Skeletal muscle tissue (tissue), 4 donors: ENCODE results near the gene IL15RA. TPM values are rescaled to one million over a fixed set of nuclear protein-coding genes. Genes with fewer than 3 reads are reported as not detected.
A peak's percentile ranks its signal among the peaks of the same experiment; 100 is the strongest.

Experiments
- H3K27ac ChIP-seq: one replicate; pipeline ENCODE4 v1.7.0; 2013; ENCODE audit warnings: mild to moderate bottlenecking, low read depth, low read length, inconsistent platforms
- H3K27me3 ChIP-seq, 3 donors: one replicate each; pipeline ENCODE4 v1.7.0; 2013; ENCODE audit warnings: low read length in 3 of 3; ENCODE audit not compliant: control insufficient read depth in 3 of 3, insufficient read depth in 3 of 3
- H3K36me3 ChIP-seq, 3 donors: one replicate each; pipeline ENCODE4 v1.7.0; 2013; ENCODE audit warnings: low read length in 3 of 3; ENCODE audit not compliant: control insufficient read depth in 3 of 3, insufficient read depth in 3 of 3
- H3K4me1 ChIP-seq, 3 donors: one replicate each; pipeline ENCODE4 v1.7.0; 2013; ENCODE audit warnings: low read length in 3 of 3, mild to moderate bottlenecking in 3 of 3; ENCODE audit not compliant: control insufficient read depth in 3 of 3, insufficient read depth in 3 of 3
- H3K4me3 ChIP-seq, 3 donors: one replicate each; pipeline ENCODE4 v1.7.0; 2013; ENCODE audit warnings: low read length in 3 of 3
- H3K9ac ChIP-seq, 3 donors: one replicate each; pipeline ENCODE4 v1.7.0; 2013; ENCODE audit warnings: low read length in 3 of 3, mild to moderate bottlenecking in 3 of 3, moderate library complexity in 2 of 3, low read depth in 1 of 3
- H3K9me3 ChIP-seq, 3 donors: one replicate each; pipeline ENCODE4 v1.7.0; 2013; ENCODE audit warnings: low read length in 3 of 3; ENCODE audit not compliant: control insufficient read depth in 3 of 3
- total RNA-seq: library from RNA; depleted of rRNA; stranded (reverse); fragments of >200 nt; gene quantifications from one replicate; pipeline ENCODE4 v1.2.3, GENCODE V29; 2014
- donor health status: Osteomylitis.

Gene IL15RA
- total RNA-seq, 1 donor from 2014 or later = 1.6 TPM

GRCh38 chr10:6017781-6018354 lies 40.5 kb upstream of the IL15RA start:
- H3K36me3 ChIP-seq = no peaks in the 10 kb centered on the region
- no peak overlapping the region for H3K4me3 ChIP-seq
- no peaks in the 10 kb centered on the region for H3K9me3 ChIP-seq
- H3K4me1 ChIP-seq = peaks cover 0 to 3% (median 0%) of the 10 kb centered on the region in 3 donors
- no peaks in the 10 kb centered on the region for H3K27me3 ChIP-seq
- H3K27ac ChIP-seq = no peak overlapping the region
- no peak overlapping the region for H3K9ac ChIP-seq

GRCh38 chr10:6014241-6014761 lies 37.0 kb upstream of the IL15RA start:
- Histone ChIP-seq H3K9ac (no peak overlapping the region), H3K36me3 (no peaks in the 10 kb centered on the region)

GRCh38 chr10:6013413-6014192 lies 36.3 kb upstream of the IL15RA start:
- Histone ChIP-seq H3K9ac (no peak overlapping the region), H3K4me1 (peaks cover 0 to 3% (median 0%) of the 10 kb centered on the region in 3 donors), H3K36me3 (no peaks in the 10 kb centered on the region), H3K4me3 (no peak overlapping the region), H3K27ac (no peak overlapping the region), H3K27me3 (no peaks in the 10 kb centered on the region), H3K9me3 (no peaks in the 10 kb centered on the region)

More at GRCh38 chr10:6014241-6014761, 37.0 kb upstream of the IL15RA start:
- Histone ChIP-seq H3K9me3 (no peaks in the 10 kb centered on the region), H3K4me1 (peaks cover 0 to 3% (median 0%) of the 10 kb centered on the region in 3 donors), H3K27me3 (no peaks in the 10 kb centered on the region), H3K4me3 (no peak overlapping the region), H3K27ac (no peak overlapping the region)

- Histone ChIP-seq H3K27ac (no peak overlapping the region), H3K4me3 (no peak overlapping the region), H3K9me3 (no peaks in the 10 kb centered on the region), H3K4me1 (peaks cover 0 to 3% (median 0%) of the 10 kb centered on the region in 3 donors), H3K9ac (no peak overlapping the region), H3K36me3 (no peaks in the 10 kb centered on the region), H3K27me3 (no peaks in the 10 kb centered on the region)
These were observed 35.0 kb upstream of the IL15RA start for GRCh38 chr10:6012121-6012905.

GRCh38 chr10:6011558-6011957 lies 34.2 kb upstream of the IL15RA start:
- Histone ChIP-seq H3K9me3 (no peaks in the 10 kb centered on the region), H3K27ac (no peak overlapping the region), H3K9ac (no peak overlapping the region), H3K4me3 (no peak overlapping the region), H3K36me3 (no peaks in the 10 kb centered on the region), H3K4me1 (peaks cover 0 to 3% (median 0%) of the 10 kb centered on the region in 3 donors), H3K27me3 (no peaks in the 10 kb centered on the region)

GRCh38 chr10:6010569-6010968 lies 33.2 kb upstream of the IL15RA start:
- Histone ChIP-seq H3K36me3 (no peaks in the 10 kb centered on the region), H3K9me3 (no peaks in the 10 kb centered on the region), H3K27me3 (no peaks in the 10 kb centered on the region), H3K27ac (no peak overlapping the region), H3K4me3 (no peak overlapping the region), H3K4me1 (peaks cover 0 to 3% (median 0%) of the 10 kb centered on the region in 3 donors), H3K9ac (no peak overlapping the region)

GRCh38 chr10:6009961-6010360 lies 32.6 kb upstream of the IL15RA start:
- no peak overlapping the region for H3K4me3 ChIP-seq
- H3K27ac ChIP-seq = no peak overlapping the region
- peaks cover 0 to 3% (median 0%) of the 10 kb centered on the region in 3 donors for H3K4me1 ChIP-seq
- no peak overlapping the region for H3K9ac ChIP-seq
- H3K36me3 ChIP-seq = no peaks in the 10 kb centered on the region
- H3K9me3 ChIP-seq = no peaks in the 10 kb centered on the region
- H3K27me3 ChIP-seq = no peaks in the 10 kb centered on the region

GRCh38 chr10:6009150-6009549 lies 31.8 kb upstream of the IL15RA start:
- H3K9ac ChIP-seq = no peak overlapping the region
- no peaks in the 10 kb centered on the region for H3K36me3 ChIP-seq
- peak overlapping the region; percentile 23 for H3K27ac ChIP-seq
- no peaks in the 10 kb centered on the region for H3K9me3 ChIP-seq
- H3K4me1 ChIP-seq = peaks cover 0 to under 1% (median 0%) of the 10 kb centered on the region in 3 donors
- H3K27me3 ChIP-seq = no peaks in the 10 kb centered on the region
- no peak overlapping the region for H3K4me3 ChIP-seq

GRCh38 chr10:6008497-6009142 lies 31.3 kb upstream of the IL15RA start:
- no peaks in the 10 kb centered on the region for H3K36me3 ChIP-seq
- peak overlapping the region; percentile 23 for H3K27ac ChIP-seq
- H3K9ac ChIP-seq = no peak overlapping the region
- no peaks in the 10 kb centered on the region for H3K27me3 ChIP-seq
- H3K4me1 ChIP-seq = no peaks in the 10 kb centered on the region
- no peak overlapping the region for H3K4me3 ChIP-seq
- H3K9me3 ChIP-seq = no peaks in the 10 kb centered on the region
